ENCODE measurements around the gene MTUS2. TPM values are rescaled to one million over a fixed set of nuclear protein-coding genes. Genes with fewer than 3 reads are reported as not detected.

Gene MTUS2
- total RNA-seq, 1 donor from 2014 or later, result 6.8 TPM

DNA sequence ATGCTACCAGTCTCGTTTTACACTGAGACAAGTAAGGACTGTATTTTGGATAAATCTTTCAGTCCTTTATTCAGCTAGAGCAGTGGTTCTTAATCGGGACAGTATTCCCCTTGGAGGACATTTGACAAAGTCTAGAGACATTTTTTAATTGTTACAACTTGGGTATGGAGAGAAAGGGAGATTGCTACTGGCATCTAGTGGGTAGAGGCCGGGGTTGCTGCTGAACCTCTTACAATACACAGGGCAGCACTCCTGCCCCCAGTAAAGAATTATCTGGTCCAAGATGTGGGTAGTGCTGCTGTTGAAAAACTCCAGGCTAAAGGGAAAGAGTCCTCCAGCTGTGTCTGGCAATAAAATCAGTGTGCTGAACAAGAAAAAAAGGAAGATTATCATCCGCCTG, 440.5 kb downstream of the MTUS2 start:
- DNase-seq, result no peak
- H3K27me3 Mint-ChIP-seq (ENCODE audit: unreplicated experiment), result peaks cover 5% of the 10 kb centered on the region
- H3K36me3 Mint-ChIP-seq (ENCODE audit: unreplicated experiment), result peaks cover 8% of the 10 kb centered on the region
- H3K27ac Mint-ChIP-seq (ENCODE audit: unreplicated experiment), result no peak overlapping the region
- TF ChIP-seq CTCF (IDR thresholded peaks at IDR 0.05; ENCODE audit: partially characterized antibody, unreplicated experiment), result no peak
- no peaks in the 10 kb centered on the region for H3K9me3 Mint-ChIP-seq (ENCODE audit: unreplicated experiment)
- no peak overlapping the region for H3K4me3 Mint-ChIP-seq (ENCODE audit: unreplicated experiment)
- no peaks in the 10 kb centered on the region for H3K4me1 Mint-ChIP-seq (ENCODE audit: low read depth, unreplicated experiment)

DNA sequence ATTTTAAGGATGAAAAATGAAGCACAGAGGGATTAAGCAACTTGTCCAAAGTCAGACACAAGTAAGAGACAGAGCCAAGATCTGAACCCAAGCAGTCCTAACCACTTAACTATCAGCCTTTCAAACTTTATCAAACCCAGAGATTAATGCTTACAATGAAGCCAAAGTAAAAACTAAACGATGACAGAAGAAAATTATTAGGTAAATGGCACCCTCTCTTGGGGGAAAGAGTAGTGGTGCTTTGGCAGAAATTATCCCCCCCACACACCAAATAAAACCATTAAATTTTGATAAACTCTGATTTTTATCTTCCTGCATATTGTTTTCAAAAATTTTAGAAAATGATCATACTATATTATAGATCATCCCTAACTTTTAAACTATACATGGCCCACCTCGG, 446.1 kb downstream of the MTUS2 start:
- H3K4me1 Mint-ChIP-seq (ENCODE audit: low read depth, unreplicated experiment), result peaks cover 6% of the 10 kb centered on the region
- peaks cover 6% of the 10 kb centered on the region for H3K27me3 Mint-ChIP-seq (ENCODE audit: unreplicated experiment)
- TF ChIP-seq CTCF (IDR thresholded peaks at IDR 0.05; ENCODE audit: partially characterized antibody, unreplicated experiment), result no peak
- peaks cover 2% of the 10 kb centered on the region for H3K9me3 Mint-ChIP-seq (ENCODE audit: unreplicated experiment)
- no peak for DNase-seq
- H3K27ac Mint-ChIP-seq (ENCODE audit: unreplicated experiment), result no peak overlapping the region
- peaks cover 8% of the 10 kb centered on the region for H3K36me3 Mint-ChIP-seq (ENCODE audit: unreplicated experiment)
- H3K4me3 Mint-ChIP-seq (ENCODE audit: unreplicated experiment), result no peak overlapping the region

- no peak for DNase-seq
- Mint-ChIP-seq H3K27ac (ENCODE audit: unreplicated experiment) (no peak overlapping the region), H3K27me3 (ENCODE audit: unreplicated experiment) (peaks cover 6% of the 10 kb centered on the region), H3K4me1 (ENCODE audit: low read depth, unreplicated experiment) (peaks cover 6% of the 10 kb centered on the region), H3K4me3 (ENCODE audit: unreplicated experiment) (no peak overlapping the region), H3K9me3 (ENCODE audit: unreplicated experiment) (peaks cover 2% of the 10 kb centered on the region), H3K36me3 (ENCODE audit: unreplicated experiment) (peaks cover 8% of the 10 kb centered on the region)
- TF ChIP-seq CTCF (IDR thresholded peaks at IDR 0.05; ENCODE audit: partially characterized antibody, unreplicated experiment), result no peak
Observed at GRCh38 chr13:29266756-29267733, 446.9 kb downstream of the MTUS2 start.

GRCh38 chr13:29270271-29270985, 450.3 kb downstream of the MTUS2 start:
- no peak overlapping the region for H3K27ac Mint-ChIP-seq (ENCODE audit: unreplicated experiment)
- H3K36me3 Mint-ChIP-seq (ENCODE audit: unreplicated experiment), result peaks cover under 1% of the 10 kb centered on the region
- no peak for TF ChIP-seq CTCF (IDR thresholded peaks at IDR 0.05; ENCODE audit: partially characterized antibody, unreplicated experiment)
- H3K9me3 Mint-ChIP-seq (ENCODE audit: unreplicated experiment), result peaks cover 2% of the 10 kb centered on the region
- no peak for DNase-seq
- peaks cover 6% of the 10 kb centered on the region for H3K4me1 Mint-ChIP-seq (ENCODE audit: low read depth, unreplicated experiment)
- H3K27me3 Mint-ChIP-seq (ENCODE audit: unreplicated experiment), result peaks cover 3% of the 10 kb centered on the region
- H3K4me3 Mint-ChIP-seq (ENCODE audit: unreplicated experiment), result no peak overlapping the region

Measured in glutamatergic neuron (in vitro differentiated cells).